ENCODE measurements around the gene MLLT3. TPM values are rescaled to one million over a fixed set of nuclear protein-coding genes. Genes with fewer than 3 reads are reported as not detected.

MLLT3 gene
- total and polyA plus RNA-seq, 2 of the 13 experiments (the other 11 are each of a cell fraction or from before 2014, with no cell fraction given) = 12.3 to 12.6 TPM

DNA sequence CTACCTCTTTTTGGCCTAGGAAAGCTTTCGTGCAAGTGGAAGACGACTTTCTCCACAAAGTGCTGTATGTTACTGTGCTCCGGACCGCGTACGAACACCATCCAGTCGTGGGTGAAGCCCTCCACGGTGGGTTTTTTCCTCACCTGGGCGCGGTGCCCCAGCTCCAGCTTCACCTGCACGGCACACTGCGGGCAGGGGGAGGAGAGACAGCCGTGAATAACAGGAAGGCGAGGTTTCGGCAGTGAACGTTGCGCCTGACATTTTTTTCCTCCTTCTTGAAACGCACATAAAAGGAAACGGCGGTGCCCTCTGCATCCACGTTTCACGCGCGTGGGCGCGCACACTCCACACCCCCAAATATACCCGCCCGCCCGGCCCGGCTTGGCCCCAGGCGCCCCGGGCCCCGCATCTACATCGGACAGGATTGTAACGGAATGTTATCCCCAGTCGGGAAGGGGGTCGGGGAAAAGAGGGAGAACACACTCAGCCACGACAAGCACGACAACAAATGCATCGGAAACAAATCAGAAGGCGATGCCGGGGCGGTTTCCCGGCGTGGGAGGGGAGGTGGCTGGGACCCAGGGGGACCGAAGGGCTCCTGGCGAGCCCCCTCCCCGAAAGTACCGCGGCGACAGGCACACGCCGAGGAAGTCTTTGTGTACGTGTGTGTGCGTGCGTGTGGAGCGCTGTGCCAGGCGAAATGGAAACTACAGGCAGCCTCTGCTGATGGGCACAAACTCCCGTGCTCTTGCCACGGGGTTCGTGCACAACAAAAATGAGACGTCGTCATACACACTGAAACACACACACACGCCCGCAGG, 1.4 kb downstream of the MLLT3 start (continued):
- TF ChIP-seq, protein P1, sequence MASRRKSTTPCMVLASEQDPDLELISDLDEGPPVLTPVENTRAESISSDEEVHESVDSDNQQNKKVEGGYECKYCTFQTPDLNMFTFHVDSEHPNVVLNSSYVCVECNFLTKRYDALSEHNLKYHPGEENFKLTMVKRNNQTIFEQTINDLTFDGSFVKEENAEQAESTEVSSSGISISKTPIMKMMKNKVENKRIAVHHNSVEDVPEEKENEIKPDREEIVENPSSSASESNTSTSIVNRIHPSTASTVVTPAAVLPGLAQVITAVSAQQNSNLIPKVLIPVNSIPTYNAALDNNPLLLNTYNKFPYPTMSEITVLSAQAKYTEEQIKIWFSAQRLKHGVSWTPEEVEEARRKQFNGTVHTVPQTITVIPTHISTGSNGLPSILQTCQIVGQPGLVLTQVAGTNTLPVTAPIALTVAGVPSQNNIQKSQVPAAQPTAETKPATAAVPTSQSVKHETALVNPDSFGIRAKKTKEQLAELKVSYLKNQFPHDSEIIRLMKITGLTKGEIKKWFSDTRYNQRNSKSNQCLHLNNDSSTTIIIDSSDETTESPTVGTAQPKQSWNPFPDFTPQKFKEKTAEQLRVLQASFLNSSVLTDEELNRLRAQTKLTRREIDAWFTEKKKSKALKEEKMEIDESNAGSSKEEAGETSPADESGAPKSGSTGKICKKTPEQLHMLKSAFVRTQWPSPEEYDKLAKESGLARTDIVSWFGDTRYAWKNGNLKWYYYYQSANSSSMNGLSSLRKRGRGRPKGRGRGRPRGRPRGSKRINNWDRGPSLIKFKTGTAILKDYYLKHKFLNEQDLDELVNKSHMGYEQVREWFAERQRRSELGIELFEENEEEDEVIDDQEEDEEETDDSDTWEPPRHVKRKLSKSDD (CRISPR knock-in tag; IDR thresholded peaks at IDR 0.05; ENCODE audit: low read depth) = no peak
- TF ChIP-seq ZFP82 (CRISPR knock-in tag; IDR thresholded peaks at IDR 0.05; ENCODE audit: borderline replicate concordance) = no peak
- no peak for TF ChIP-seq ZNF790 (CRISPR knock-in tag; IDR thresholded peaks at IDR 0.05; ENCODE audit: borderline replicate concordance)
- TF ChIP-seq HMG20B (CRISPR knock-in tag; conservative IDR thresholded peaks at IDR 0.05) = no peak
- TF ChIP-seq, protein P2, sequence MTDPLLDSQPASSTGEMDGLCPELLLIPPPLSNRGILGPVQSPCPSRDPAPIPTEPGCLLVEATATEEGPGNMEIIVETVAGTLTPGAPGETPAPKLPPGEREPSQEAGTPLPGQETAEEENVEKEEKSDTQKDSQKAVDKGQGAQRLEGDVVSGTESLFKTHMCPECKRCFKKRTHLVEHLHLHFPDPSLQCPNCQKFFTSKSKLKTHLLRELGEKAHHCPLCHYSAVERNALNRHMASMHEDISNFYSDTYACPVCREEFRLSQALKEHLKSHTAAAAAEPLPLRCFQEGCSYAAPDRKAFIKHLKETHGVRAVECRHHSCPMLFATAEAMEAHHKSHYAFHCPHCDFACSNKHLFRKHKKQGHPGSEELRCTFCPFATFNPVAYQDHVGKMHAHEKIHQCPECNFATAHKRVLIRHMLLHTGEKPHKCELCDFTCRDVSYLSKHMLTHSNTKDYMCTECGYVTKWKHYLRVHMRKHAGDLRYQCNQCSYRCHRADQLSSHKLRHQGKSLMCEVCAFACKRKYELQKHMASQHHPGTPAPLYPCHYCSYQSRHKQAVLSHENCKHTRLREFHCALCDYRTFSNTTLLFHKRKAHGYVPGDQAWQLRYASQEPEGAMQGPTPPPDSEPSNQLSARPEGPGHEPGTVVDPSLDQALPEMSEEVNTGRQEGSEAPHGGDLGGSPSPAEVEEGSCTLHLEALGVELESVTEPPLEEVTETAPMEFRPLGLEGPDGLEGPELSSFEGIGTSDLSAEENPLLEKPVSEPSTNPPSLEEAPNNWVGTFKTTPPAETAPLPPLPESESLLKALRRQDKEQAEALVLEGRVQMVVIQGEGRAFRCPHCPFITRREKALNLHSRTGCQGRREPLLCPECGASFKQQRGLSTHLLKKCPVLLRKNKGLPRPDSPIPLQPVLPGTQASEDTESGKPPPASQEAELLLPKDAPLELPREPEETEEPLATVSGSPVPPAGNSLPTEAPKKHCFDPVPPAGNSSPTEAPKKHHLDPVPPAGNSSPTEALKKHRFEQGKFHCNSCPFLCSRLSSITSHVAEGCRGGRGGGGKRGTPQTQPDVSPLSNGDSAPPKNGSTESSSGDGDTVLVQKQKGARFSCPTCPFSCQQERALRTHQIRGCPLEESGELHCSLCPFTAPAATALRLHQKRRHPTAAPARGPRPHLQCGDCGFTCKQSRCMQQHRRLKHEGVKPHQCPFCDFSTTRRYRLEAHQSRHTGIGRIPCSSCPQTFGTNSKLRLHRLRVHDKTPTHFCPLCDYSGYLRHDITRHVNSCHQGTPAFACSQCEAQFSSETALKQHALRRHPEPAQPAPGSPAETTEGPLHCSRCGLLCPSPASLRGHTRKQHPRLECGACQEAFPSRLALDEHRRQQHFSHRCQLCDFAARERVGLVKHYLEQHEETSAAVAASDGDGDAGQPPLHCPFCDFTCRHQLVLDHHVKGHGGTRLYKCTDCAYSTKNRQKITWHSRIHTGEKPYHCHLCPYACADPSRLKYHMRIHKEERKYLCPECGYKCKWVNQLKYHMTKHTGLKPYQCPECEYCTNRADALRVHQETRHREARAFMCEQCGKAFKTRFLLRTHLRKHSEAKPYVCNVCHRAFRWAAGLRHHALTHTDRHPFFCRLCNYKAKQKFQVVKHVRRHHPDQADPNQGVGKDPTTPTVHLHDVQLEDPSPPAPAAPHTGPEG (CRISPR knock-in tag; IDR thresholded peaks at IDR 0.05) = peak; percentile 34; the same call in 1 of the 2 replicates
- no peak for TF ChIP-seq ZNF615 (CRISPR knock-in tag; IDR thresholded peaks at IDR 0.05; ENCODE audit: borderline replicate concordance)
- TF ChIP-seq ZIK1 (CRISPR knock-in tag; IDR thresholded peaks at IDR 0.05; ENCODE audit: borderline replicate concordance, low read depth) = no peak
- TF ChIP-seq, protein P3, sequence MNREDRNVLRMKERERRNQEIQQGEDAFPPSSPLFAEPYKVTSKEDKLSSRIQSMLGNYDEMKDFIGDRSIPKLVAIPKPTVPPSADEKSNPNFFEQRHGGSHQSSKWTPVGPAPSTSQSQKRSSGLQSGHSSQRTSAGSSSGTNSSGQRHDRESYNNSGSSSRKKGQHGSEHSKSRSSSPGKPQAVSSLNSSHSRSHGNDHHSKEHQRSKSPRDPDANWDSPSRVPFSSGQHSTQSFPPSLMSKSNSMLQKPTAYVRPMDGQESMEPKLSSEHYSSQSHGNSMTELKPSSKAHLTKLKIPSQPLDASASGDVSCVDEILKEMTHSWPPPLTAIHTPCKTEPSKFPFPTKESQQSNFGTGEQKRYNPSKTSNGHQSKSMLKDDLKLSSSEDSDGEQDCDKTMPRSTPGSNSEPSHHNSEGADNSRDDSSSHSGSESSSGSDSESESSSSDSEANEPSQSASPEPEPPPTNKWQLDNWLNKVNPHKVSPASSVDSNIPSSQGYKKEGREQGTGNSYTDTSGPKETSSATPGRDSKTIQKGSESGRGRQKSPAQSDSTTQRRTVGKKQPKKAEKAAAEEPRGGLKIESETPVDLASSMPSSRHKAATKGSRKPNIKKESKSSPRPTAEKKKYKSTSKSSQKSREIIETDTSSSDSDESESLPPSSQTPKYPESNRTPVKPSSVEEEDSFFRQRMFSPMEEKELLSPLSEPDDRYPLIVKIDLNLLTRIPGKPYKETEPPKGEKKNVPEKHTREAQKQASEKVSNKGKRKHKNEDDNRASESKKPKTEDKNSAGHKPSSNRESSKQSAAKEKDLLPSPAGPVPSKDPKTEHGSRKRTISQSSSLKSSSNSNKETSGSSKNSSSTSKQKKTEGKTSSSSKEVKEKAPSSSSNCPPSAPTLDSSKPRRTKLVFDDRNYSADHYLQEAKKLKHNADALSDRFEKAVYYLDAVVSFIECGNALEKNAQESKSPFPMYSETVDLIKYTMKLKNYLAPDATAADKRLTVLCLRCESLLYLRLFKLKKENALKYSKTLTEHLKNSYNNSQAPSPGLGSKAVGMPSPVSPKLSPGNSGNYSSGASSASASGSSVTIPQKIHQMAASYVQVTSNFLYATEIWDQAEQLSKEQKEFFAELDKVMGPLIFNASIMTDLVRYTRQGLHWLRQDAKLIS (CRISPR knock-in tag; IDR thresholded peaks at IDR 0.05) = no peak
- no peak for TF ChIP-seq PCBP1 (IDR thresholded peaks at IDR 0.05; ENCODE audit: borderline replicate concordance, low read depth, low read length)
- TF ChIP-seq ZBTB21 (CRISPR knock-in tag; IDR thresholded peaks at IDR 0.05) = no peak
- no peak for TF ChIP-seq MIER3 (CRISPR knock-in tag; IDR thresholded peaks at IDR 0.05; ENCODE audit: borderline replicate concordance)
- peak; percentile 28; the same call in 1 of the 2 replicates for TF ChIP-seq ZNF772 (CRISPR knock-in tag; IDR thresholded peaks at IDR 0.05)
- TF ChIP-seq SNAI1 (CRISPR knock-in tag; IDR thresholded peaks at IDR 0.05; ENCODE audit: borderline replicate concordance) = no peak
- no peak for TF ChIP-seq PAX8 (CRISPR knock-in tag; IDR thresholded peaks at IDR 0.05; ENCODE audit: borderline replicate concordance)
- TF ChIP-seq ZNF530 (CRISPR knock-in tag; IDR thresholded peaks at IDR 0.05; ENCODE audit: low read depth) = no peak
- no peak for TF ChIP-seq ZNF333 (CRISPR knock-in tag; IDR thresholded peaks at IDR 0.05; ENCODE audit: borderline replicate concordance)

Measured in HepG2 (cell line).